Measurements from ENCODE around the gene ISLR2.
A peak's percentile ranks its signal among the peaks of the same experiment; 100 is the strongest.

The ISLR2 gene

GRCh38 chr15:74129586-74130154 is 716 bp upstream of the ISLR2 start:
- DNase-seq: no peak

DNA sequence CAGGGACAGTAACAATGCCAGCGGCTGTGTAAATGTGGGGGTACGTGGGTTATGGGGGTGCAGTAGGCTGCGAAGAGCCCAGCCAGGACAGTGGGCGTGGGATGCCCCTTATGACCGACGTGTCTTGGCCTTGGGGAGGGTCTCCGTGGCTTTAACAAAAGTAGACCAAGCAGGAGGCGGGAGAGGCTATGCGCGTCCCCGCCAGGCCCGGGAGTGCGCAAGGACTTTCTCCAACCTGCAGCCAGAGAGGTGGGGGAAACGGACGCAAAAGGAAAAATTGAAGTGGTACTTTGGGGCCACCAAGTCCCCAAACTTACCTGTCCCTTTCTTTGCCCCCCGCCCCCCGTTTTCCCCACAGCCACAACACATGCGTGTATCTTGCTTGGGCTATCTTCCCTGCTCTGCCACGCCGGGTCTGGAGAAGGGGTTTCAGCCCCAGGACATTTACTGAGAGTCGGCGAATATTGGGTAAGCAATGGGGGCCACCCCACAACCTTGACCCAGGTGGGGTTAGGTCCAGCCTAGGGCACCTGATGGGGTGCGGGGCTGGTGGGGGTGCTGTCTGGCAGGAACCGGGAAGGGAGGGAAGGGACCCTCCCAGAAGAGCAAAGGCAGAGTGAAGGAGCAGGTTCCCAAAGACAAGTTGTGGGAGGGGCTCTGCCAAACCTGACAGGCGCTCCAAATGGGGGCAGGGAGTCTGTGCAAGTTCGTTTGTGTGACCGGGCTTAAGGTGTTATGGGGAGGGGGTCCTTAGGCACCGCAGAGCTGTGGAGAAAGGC is 652 bp downstream of the ISLR2 start:
- DNase-seq: no peak

DNA sequence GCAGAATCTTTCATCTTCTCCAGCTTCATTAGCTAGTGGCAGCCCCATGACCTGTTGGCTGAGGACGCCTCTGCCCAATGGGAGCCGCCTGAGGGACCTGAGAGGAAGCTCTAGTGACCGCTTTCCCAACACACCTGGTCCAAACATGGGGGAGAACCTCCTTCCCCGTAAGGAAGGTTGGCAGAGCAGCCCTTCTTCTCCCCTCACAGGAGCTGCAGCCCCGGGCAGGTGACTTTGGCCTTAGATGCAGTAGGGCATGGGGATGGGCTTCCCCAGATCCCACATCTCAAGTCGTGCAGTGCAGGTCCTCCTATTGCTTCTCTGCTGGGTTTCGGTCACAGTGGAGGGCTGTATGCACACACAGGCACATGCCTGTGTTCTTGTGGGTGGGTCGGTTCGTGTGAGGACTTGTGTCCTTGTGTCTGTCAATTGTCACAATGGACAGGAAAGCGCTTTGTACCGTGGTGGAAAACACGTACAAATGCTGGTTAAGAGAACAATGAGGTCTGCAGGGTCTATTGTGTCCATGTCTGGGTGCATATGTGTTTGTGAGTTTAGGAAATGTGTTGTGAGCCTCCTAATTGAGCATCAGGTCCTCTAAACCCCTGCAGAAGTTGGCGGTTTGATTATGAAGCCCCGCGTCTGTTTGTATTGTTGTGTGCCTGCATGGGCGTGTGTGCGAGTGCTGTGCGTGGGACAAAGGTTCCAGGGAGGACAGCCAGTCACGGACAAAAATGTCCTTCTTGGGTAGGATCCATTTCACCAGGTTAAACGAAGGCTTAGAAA is 1.4 kb downstream of the ISLR2 start:
- DNase-seq: no peak

DNA sequence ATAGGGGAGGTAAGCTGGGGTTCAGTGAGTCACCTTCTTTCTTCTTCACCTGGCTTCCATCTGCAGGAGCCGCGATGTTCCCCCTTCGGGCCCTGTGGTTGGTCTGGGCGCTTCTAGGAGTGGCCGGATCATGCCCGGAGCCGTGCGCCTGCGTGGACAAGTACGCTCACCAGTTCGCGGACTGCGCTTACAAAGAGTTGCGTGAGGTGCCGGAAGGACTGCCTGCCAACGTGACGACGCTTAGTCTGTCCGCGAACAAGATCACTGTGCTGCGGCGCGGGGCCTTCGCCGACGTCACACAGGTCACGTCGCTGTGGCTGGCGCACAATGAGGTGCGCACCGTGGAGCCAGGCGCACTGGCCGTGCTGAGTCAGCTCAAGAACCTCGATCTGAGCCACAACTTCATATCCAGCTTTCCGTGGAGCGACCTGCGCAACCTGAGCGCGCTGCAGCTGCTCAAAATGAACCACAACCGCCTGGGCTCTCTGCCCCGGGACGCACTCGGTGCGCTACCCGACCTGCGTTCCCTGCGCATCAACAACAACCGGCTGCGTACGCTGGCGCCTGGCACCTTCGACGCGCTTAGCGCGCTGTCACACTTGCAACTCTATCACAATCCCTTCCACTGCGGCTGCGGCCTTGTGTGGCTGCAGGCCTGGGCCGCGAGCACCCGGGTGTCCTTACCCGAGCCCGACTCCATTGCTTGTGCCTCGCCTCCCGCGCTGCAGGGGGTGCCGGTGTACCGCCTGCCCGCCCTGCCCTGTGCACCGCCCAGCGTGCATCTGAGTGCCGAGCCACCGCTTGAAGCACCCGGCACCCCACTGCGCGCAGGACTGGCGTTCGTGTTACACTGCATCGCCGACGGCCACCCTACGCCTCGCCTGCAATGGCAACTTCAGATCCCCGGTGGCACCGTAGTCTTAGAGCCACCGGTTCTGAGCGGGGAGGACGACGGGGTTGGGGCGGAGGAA is 2.6 kb downstream of the ISLR2 start:
- no peak for DNase-seq

- DNase-seq: no peak
These were observed 3.5 kb downstream of the ISLR2 start for GRCh38 chr15:74133694-74134386.

GRCh38 chr15:74134387-74135027 is 4.1 kb downstream of the ISLR2 start:
- DNase-seq: no peak

- DNase-seq: no peak
These were observed 4.7 kb downstream of the ISLR2 start for GRCh38 chr15:74135041-74135565.

DNA sequence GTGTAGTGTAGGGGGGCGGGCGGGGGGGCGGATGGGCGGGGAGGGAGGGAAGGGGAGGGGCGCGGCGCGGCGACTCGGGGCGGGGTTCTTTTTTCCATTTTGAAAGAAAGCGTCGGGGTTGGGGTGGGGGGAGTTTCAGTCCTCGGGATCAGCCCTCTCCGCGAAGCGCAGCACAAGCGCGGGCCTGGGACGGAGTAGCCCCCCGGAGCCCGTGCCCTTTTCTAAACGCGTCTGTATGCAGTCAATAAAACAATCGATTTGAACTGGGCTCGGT is 6.1 kb downstream of the ISLR2 start:
- no peak for DNase-seq

- peak; percentile 20 for DNase-seq
These were observed 6.6 kb downstream of the ISLR2 start for GRCh38 chr15:74136814-74137536.

DNA sequence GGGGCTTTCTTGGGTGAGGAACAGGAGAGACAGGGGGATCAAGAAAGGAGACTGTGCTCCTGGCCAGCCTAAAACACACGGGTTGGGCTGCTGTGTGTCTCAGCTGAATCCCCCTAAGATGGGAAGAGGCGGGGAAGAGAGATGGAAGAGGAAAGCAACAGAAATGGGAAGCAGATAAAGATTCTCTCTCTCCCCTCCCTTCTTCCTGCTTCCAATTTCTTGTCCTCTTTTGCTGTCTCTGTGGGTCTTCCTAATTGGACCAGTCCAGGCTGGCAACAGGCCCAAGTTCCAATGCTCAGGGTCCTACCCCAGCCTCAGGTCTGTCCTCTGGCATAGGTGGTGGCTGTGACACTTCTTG is 7.1 kb downstream of the ISLR2 start:
- no peak for DNase-seq

DNA sequence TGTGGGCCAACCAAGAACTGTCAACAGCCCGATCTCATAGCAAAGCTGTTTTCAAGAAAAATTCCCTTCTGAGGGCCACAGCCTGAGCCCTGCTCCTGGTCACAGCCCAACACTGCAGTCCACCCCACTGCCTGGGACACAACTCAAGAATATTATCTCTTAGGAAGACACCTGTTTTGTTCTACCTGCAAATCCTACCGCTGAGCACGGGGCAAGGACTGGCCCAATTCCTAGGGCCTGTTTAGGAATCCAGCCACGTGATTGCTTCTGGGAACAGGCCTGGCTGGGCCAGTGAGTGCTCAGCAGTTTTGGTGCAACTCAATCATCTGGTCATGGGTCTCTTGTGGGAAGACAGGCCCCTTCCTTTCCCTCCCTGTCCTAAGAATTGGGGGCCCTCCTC is 8.3 kb downstream of the ISLR2 start:
- DNase-seq: no peak

DNA sequence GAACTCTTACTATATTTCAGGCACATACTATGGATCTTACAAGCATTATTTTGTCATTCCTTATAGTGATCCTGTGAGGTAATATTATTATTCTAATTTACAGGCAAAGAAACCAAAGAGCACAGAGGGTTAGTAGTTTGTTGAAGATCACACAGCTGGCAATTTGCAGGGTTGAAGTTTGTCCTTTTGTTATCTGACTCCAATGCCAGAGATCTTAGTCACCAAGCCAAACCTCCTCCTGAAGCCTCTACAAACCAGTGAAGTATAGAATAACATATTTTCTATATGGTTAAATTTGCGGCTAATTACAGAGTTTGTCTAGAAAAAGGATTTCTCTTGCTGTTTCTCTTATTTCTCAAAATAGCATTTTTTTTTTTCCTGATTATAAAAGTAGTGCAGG is 11.2 kb downstream of the ISLR2 start:
- DNase-seq: no peak

DNA sequence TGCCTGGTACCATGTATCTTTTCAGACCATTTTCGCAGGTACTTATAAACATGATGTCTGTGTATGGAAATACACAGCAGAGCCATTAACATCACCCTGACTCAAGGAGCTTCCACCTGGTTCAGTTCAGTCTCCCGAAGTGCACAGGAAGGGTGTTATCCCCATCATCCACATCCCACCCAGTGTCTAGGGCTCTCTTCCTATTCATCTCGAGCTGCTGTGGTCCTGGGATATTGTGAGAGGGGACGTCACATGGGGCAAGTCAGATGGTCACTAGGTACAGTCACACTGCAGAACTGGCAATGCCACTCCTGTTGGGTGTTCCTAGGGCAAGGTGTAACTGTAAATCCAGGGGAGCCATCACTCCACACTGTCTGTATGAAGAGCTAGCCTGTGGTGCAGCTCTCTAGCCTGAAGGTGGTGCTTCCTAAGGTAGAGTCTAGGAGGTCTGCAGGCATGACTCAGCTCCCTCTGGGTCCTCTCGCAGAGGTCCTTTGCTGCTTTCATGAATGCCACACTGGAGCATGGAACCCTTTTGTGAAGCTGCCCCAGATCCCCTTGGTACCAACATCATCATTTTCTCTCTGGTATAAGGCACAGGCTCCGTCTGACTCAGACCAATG is 13.9 kb downstream of the ISLR2 start:
- no peak for DNase-seq

DNA sequence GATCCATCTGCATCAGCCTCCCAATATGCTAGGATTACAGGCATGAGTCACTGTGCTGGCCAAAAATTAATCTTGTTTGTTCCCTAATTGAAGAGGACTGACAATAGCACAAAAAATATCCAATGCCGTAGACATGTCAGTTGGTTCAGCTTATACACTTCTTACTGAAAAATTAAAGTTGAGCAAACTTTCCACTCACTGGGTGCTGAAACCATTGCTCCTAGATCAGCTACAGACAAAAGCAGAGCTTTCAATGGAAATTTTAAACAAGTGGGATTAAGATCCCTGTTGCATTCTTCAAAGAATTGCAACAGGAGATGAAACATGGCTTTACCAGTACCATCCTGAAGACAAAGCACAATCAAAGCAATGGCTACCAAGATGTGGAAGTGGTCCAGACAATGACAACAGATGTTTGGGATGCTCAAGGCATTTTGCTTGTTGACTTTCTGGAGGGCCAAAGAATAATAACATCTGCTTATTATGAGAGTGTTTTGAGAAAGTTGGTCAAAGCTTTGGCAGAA is 16.0 kb downstream of the ISLR2 start:
- DNase-seq: no peak

DNA sequence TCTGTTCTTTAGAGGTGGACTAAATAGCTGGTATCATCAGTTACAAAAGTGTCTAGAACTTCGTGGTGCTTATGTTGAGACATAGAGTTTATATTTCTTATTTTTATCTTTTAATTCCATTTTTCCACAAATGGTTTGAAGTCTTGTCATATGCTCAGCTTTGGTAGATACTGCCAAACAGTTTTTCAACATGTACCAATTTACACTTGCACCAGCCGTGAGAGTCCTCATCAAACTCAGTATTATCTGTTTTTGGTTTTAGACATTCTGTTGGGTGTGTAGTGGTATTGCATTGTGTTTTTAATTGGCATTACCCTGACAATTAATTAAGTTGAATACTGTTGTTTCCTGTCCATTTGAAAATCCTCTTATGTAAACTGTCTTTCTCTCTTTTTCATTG is 16.7 kb downstream of the ISLR2 start:
- no peak for DNase-seq

DNA sequence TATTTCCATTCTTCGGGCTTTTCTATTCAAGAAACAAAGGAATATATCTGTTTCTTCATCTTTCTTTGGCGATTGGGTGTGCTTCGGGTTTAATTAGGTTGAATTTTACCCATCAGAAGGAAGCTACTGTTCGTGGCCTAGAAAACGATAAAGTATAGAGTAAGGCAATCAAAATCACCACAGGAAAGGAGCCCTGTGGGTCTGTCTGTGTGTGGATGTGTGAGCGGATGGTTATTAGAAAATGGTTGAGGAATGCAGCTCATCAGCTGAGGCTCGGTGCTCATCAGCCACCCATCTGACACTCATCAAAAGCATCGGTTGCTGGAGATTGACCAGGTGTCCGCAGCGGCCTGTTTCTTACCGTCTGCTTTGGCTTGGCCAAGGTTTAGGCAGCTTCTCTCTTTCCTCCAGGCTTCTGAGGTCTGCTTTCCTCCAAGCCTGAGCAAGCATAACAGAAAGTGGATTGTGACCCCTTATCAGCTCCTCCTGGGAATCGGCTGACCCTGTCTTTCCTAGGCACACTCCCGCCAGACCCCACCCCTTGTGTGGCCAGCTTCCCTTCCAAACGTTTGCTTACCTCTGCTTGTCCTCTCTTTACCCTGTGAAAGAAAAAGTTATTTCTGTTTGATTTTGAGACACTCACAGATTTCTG is 25.5 kb downstream of the ISLR2 start:
- no peak for DNase-seq

DNA sequence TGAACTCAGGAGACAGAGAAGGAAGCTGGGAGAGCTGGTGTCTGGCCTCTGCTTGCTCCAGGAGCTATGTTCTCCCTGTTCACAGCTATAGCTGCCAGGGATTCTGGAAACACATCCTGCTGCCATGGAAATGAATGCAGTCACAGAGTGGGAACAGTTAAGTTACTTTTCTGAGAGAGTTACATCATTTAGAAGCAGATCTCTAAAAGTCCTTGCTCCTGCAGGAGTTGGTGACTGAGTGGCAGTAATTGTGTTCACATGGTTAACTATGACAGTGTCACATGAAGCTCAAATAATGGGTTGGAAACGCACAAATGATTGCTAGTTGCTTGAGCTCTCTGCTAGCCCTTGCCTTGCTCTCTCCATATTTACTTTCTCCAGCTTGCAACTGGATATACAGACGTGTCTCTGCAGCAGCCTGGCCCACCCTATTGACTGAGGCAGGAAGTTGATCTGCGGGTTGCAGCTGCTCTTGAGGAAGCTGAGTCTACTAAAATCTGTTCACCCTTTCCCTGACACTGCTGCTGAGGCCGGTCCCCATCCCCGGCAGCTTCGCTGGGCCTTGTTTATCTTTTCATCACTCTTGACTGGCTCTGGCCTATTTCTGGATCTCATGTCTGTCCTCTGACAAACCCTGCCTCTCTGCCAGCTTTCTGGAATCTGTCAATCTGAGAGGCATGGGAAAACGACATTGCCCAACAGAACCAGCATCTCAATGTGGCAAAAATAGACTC is 26.5 kb downstream of the ISLR2 start:
- DNase-seq: no peak

GRCh38 chr15:74157868-74158827 is 27.8 kb downstream of the ISLR2 start:
- DNase-seq: no peak

Measured in NCI-H1092 (cell line).